SK-N-SH treated with all-trans-retinoic acid at 6 μM for 48 hours (cell line): ENCODE data around the gene CPT1C.

Experiments
- ARNTL ChIP-seq: fragments of 450-650 bp; formaldehyde crosslinking; IDR thresholded peaks from 2 replicates; pipeline ENCODE4 v1.5.0; 2020; ENCODE audit warnings: low read depth, mild to moderate bottlenecking, moderate library complexity, borderline replicate concordance
- CREB5 ChIP-seq: fragments of 250-450 bp; sonication (Bioruptor Pico); IDR thresholded peaks from 2 replicates; pipeline ENCODE4 v1.5.1; 2020; ENCODE audit warnings: low read depth, mild to moderate bottlenecking, moderate library complexity
- CSDC2 ChIP-seq: fragments of 250-450 bp; sonication (Bioruptor Pico); IDR thresholded peaks from 2 replicates; pipeline ENCODE4 v1.5.0; 2020; ENCODE audit warnings: mild to moderate bottlenecking, moderate library complexity
- CSRNP3 ChIP-seq: fragments of 250-450 bp; sonication (Bioruptor Pico); IDR thresholded peaks from 2 replicates; pipeline ENCODE4 v1.5.1; 2021; ENCODE audit warnings: mild to moderate bottlenecking, moderate library complexity
- ISL1 ChIP-seq: fragments of 250-450 bp; sonication (Bioruptor Pico); IDR thresholded peaks from 2 replicates; pipeline ENCODE4 v2.1.2; 2022; ENCODE audit warnings: mild to moderate bottlenecking, moderate library complexity
- PATZ1 ChIP-seq: fragments of 250-450 bp; sonication (Bioruptor Pico); IDR thresholded peaks from 2 replicates; pipeline ENCODE4 v1.8.0; 2020; ENCODE audit warnings: mild to moderate bottlenecking, moderate library complexity, borderline replicate concordance
- RARB ChIP-seq: fragments of 250-450 bp; sonication (Bioruptor Pico); IDR thresholded peaks from 2 replicates; pipeline ENCODE4 v1.8.0; 2021; ENCODE audit warnings: mild to moderate bottlenecking, moderate library complexity
- TSHZ2 ChIP-seq: fragments of 250-450 bp; sonication (Bioruptor Pico); IDR thresholded peaks from 2 replicates; pipeline ENCODE4 v1.5.0; 2020; ENCODE audit warnings: mild to moderate bottlenecking, moderate library complexity
- ZFP30 ChIP-seq: fragments of 450-650 bp; formaldehyde crosslinking; IDR thresholded peaks from 2 replicates; pipeline ENCODE4 v1.5.0; 2022; ENCODE audit warnings: mild to moderate bottlenecking, moderate library complexity
- ZNF8 ChIP-seq: fragments of 450-650 bp; formaldehyde crosslinking; IDR thresholded peaks from 2 replicates; pipeline ENCODE4 v1.5.0; 2020; ENCODE audit warnings: mild to moderate bottlenecking, moderate library complexity

GRCh38 chr19:49672131-49672919 is 18.6 kb upstream of the CPT1C start:
- peak; percentile 54; the same call in 1 of the 2 replicates for TF ChIP-seq TSHZ2 (CRISPR knock-in tag)
- no peak for TF ChIP-seq CSRNP3 (CRISPR knock-in tag)
- no peak for TF ChIP-seq ZNF8 (CRISPR knock-in tag)
- no peak for TF ChIP-seq ZFP30 (CRISPR knock-in tag)
- no peak for TF ChIP-seq CREB5
- TF ChIP-seq RARB (CRISPR knock-in tag), result no peak
- no peak for TF ChIP-seq CSDC2
- TF ChIP-seq PATZ1 (CRISPR knock-in tag), result no peak
- TF ChIP-seq ARNTL (CRISPR knock-in tag), result no peak
- no peak for TF ChIP-seq ISL1 (CRISPR knock-in tag)
